ENCODE data around the gene PLA2G15. TPM values are rescaled to one million over a fixed set of nuclear protein-coding genes. Genes with fewer than 3 reads are reported as not detected.

Gene PLA2G15, protein sequence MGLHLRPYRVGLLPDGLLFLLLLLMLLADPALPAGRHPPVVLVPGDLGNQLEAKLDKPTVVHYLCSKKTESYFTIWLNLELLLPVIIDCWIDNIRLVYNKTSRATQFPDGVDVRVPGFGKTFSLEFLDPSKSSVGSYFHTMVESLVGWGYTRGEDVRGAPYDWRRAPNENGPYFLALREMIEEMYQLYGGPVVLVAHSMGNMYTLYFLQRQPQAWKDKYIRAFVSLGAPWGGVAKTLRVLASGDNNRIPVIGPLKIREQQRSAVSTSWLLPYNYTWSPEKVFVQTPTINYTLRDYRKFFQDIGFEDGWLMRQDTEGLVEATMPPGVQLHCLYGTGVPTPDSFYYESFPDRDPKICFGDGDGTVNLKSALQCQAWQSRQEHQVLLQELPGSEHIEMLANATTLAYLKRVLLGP
- 10 to 100 TPM; 16.4 to 28.6 (median 22.3) TPM for total RNA-seq

DNA sequence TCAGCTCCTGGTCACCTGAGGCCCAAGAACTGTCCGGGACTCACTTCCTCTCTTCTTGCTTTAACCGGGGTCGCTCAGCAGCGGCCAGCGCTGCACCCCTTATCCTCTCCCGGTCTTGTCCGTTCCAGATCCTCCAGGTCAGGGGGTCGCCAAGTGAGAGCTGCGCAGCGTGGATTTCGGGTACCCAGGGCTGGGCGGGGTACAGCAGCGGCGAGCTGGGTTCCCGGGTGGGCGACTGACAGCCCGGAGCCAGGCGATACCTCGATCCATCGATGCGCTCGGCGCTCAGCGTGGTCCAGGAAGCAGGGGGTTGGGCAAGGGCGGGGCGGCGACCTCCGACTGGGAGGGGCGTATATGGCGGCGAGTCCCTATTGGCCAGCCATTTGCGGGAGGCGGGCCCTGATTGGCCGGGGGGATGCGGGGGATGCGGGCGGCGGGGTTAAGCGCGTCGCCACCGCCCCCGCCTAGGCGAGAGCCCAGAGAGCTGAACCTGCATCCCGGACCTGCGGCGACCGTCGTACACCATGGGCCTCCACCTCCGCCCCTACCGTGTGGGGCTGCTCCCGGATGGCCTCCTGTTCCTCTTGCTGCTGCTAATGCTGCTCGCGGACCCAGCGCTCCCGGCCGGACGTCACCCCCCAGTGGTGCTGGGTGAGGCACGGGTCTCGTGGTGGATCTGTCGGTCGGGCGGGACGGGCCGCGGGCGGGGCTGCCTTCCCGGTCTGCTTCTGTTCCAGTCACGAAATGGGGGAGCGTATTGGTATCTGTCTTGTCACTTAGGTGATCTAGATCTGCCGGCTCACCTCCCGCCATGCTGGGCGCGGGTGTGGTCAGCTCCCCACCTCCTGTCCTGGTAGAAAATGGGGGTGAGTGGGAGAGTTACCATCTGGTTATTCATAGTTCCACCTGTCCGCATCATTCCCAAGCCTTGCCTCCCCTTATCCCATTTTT, at the start of gene PLA2G15:
TSS of gene PLA2G15 (plus strand) at position 471 of the 951 bp plus-strand sequence. CDS start at position 525, 54 bp downstream.
- peak within 1 kb of the TSS; percentile 85 for H3K4me3 ChIP-seq (ENCODE audit: low read depth, poor library complexity, severe bottlenecking)
- 0 to 2% methylated on average over 49 to 57 of the region's 75 CpGs for WGBS, 2 donors
- DNase-seq (ENCODE audit: low spot score in 2 of 2), result peak; percentile 94 to 99
- TF ChIP-seq POLR2A (IDR thresholded peaks at IDR 0.05), result peak in 1 of 2 donors; percentile 2
- TF ChIP-seq, protein P1, sequence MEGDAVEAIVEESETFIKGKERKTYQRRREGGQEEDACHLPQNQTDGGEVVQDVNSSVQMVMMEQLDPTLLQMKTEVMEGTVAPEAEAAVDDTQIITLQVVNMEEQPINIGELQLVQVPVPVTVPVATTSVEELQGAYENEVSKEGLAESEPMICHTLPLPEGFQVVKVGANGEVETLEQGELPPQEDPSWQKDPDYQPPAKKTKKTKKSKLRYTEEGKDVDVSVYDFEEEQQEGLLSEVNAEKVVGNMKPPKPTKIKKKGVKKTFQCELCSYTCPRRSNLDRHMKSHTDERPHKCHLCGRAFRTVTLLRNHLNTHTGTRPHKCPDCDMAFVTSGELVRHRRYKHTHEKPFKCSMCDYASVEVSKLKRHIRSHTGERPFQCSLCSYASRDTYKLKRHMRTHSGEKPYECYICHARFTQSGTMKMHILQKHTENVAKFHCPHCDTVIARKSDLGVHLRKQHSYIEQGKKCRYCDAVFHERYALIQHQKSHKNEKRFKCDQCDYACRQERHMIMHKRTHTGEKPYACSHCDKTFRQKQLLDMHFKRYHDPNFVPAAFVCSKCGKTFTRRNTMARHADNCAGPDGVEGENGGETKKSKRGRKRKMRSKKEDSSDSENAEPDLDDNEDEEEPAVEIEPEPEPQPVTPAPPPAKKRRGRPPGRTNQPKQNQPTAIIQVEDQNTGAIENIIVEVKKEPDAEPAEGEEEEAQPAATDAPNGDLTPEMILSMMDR (IDR thresholded peaks at IDR 0.05), result no peak
- intact Hi-C loops (cut with DNase I; ENCODE audit: low total_unique reads), result loop anchor here (5.0 kb wide), 1 partner anchor 82 kb away; no protein-coding TSS in a partner anchor

DNA sequence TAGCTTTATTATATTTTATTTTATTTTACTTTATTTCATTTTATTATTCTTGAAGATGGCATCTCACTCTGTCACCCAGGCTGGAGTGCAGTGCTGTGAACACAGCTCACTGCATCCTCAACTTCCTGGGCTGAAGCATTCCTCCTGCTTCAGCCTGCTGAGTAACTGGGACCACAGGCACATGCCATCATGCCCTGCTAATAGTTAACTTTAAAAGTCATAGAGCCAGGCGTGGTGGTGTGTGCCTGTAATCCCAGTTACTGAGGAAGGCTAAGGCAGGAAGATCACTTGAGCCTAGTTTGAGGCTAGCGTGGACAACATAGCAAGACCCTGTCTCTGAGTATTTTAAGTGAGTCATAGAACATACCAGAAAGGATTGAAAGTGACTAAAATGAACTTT, 47.9 kb upstream of the PLA2G15 start:
- H3K4me3 ChIP-seq (ENCODE audit: low read depth, poor library complexity, severe bottlenecking), result no peak overlapping the region
- no peak for DNase-seq (ENCODE audit: low spot score in 2 of 2)
- WGBS, 2 donors, result 91 to 94% methylated on average over 2 of the region's 2 CpGs
- TF ChIP-seq POLR2A (IDR thresholded peaks at IDR 0.05), result no peak
- TF ChIP-seq, protein P1 (IDR thresholded peaks at IDR 0.05), result no peak
- intact Hi-C loops (cut with DNase I; ENCODE audit: low total_unique reads), result no loop called here

DNA sequence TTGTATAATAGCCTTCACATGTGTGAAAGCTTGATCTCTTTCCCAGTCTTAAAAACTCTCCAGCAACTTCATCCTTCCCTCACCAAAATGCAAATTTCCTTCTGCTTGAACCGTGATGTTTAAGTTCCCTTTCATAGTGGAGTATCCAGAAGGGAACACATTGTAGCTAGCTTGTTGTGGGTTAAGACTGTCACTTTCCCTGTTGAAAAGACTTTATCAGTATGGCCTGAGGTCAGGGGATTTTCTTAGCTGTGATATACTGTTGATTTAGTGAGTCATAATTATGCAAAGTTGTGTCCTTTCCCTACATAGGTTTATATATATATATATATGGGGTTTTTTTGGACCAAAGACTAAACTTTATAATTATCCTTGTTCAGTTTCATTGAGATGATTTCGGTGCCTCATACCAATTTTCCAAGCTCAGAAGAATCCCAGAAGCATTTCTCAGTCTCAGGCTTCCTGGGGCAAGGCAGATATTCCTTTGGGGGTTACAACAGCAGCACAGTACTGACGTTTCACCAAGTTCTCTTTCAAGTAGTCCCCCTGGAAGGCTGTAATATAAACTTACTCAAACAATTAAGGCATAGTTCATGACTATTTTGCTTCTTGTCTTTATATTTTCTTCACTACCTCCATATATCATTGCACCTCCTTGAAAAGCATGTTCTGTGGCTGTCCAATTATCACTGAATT, 44.9 kb upstream of the PLA2G15 start:
- H3K4me3 ChIP-seq (ENCODE audit: low read depth, poor library complexity, severe bottlenecking), result no peak overlapping the region
- WGBS, 2 donors, result 42 to 47% methylated on average over 3 of the region's 3 CpGs
- DNase-seq (ENCODE audit: low spot score in 2 of 2), result no peak
- intact Hi-C loops (cut with DNase I; ENCODE audit: low total_unique reads), result no loop called here
- TF ChIP-seq, protein P1 (IDR thresholded peaks at IDR 0.05), result no peak
- no peak for TF ChIP-seq POLR2A (IDR thresholded peaks at IDR 0.05)

DNA sequence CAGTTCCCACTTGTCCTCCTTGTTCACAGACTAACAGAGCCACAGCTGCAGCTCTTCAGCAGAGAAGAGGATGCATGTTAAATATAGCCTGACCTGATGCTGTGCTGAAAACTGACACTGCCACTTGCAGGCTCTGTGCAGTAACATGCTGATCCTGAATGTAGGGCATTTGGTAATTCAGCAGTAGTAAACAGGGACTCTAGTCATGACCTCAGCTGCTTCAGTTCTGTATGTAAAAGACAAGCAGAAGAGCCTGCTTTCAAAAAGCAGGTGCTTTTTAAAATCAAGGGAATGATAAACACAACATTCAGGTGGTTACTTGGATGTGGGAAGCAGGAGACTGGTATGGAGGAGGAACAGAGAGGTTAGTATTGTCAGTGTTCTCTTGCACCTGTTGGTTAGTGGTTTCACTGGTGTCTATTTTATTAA, 43.1 kb upstream of the PLA2G15 start:
- TF ChIP-seq POLR2A (IDR thresholded peaks at IDR 0.05), result no peak
- TF ChIP-seq, protein P1 (IDR thresholded peaks at IDR 0.05), result no peak
- DNase-seq (ENCODE audit: low spot score in 2 of 2), result no peak
- no peak overlapping the region for H3K4me3 ChIP-seq (ENCODE audit: low read depth, poor library complexity, severe bottlenecking)
- intact Hi-C loops (cut with DNase I; ENCODE audit: low total_unique reads), result no loop called here

DNA sequence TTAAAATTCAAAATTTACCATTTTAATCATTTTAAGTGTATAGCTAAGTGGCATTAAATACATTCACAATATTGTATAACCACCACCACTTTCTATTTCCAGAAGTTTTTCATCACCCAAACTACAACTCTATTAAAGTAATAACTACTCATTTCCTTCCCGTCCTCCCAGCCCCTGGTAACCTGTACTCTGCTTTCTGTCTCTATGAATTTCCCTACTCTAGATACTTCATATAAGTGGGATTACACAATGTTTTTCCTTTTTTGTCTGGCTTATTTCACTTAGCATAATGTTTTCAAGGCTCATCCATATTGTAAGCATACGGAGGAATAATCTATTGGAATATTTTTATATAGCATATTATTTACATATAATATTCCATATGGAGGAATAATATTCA, 38.9 kb upstream of the PLA2G15 start:
- H3K4me3 ChIP-seq (ENCODE audit: low read depth, poor library complexity, severe bottlenecking), result no peak overlapping the region
- WGBS, 2 donors, result 89 to 94% methylated on average over 2 of the region's 2 CpGs
- no peak for DNase-seq (ENCODE audit: low spot score in 2 of 2)
- no peak for TF ChIP-seq POLR2A (IDR thresholded peaks at IDR 0.05)
- TF ChIP-seq, protein P1 (IDR thresholded peaks at IDR 0.05), result no peak
- intact Hi-C loops (cut with DNase I; ENCODE audit: low total_unique reads), result no loop called here
